ENCODE measurements around the gene CHST13.
A peak's percentile ranks its signal among the peaks of the same experiment; 100 is the strongest.

Gene CHST13

DNA sequence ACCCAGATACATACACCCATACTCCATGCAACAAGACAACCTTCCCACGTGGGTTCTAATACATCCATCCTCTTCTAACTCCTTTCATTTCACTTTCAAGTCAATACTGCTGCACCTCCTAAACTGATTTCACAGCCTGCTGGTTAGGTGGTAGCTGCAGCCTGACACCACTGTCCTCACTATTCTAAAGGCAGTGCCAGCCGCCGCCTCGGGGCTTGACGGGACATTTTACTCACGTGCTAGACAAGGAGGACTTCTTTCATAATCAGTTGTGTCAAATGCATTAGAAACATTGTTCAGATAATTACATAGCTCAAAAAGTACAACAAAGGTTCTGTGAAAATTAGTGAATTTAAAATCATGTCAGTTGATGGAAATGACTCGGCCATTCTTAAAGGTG, 12.7 kb upstream of the CHST13 start:
- peak in 1 of 3 experiments; percentile 6 for DNase-seq

DNA sequence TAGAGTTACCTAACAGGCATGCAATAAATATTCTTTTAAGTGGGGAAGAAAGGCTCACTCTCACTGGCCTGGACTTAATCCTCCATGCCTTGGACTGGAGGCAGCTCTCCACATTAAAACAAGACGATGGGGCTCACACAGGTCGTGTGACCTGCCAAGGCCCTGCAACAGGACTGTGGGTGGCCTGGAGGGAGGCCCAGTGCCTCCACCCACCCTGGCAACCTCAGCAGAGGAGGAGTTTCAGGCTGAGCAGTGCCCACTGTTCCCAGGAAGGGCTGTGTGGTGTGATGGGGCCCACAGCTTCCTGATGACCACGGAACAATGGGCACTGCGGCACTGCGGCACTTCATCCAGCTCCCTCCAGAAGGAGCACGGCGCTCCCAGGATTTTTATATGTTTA, 11.9 kb upstream of the CHST13 start:
- DNase-seq, result no peak

DNA sequence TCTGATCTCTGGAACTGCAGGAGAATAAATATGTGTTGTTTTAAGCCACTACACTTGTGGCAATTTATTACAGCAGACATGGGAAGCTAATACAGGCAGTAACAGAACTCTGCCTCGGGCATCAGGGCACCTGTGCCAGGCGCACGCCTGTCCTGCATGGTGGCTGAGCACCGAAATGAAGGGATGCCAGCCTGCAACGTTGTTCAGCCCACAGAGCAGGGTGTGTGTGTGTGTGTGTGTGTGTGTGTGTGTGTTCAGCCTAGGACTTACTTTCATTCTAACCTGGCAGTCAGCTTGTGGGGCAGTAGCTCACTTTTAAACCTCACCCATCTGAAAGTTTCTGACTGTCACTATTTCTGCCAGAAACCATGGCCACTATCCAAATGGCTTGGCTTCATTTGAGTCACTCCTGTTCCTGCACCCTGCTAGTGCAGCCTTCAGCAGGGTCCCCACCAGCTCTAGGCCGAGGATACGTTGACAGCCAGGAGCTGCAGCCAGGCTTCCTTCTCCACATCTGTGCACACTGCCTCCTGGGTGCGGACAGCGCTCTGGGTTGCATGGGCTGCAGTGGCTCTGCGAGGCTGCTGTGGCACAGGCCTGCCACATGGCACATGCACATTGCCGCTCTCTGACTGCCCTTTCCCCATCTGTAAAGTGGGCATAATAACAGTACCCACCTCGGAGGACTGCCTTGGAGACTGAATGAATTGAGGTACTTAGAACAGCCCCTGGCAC, 10.9 kb upstream of the CHST13 start:
- no peak for DNase-seq

DNA sequence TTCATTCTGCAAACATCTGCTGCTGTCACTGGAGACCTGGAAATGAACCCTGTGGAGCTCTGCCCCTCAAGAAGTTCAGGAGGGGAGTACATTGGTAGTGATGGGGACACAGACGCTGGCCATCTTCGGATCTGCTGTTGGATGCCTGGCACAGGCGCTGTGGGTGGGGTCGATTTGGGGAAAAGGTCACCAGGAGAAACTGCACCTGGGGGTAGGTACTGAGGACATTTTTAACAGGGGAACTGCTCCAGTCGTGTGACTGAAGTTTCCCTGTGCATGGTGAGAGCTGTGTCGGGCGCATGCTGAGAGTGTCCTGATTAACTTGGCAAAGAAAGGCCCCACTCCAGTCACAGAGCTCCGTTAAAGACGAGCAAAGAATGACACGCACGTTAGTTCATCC, 9.8 kb upstream of the CHST13 start:
- DNase-seq, result no peak

DNA sequence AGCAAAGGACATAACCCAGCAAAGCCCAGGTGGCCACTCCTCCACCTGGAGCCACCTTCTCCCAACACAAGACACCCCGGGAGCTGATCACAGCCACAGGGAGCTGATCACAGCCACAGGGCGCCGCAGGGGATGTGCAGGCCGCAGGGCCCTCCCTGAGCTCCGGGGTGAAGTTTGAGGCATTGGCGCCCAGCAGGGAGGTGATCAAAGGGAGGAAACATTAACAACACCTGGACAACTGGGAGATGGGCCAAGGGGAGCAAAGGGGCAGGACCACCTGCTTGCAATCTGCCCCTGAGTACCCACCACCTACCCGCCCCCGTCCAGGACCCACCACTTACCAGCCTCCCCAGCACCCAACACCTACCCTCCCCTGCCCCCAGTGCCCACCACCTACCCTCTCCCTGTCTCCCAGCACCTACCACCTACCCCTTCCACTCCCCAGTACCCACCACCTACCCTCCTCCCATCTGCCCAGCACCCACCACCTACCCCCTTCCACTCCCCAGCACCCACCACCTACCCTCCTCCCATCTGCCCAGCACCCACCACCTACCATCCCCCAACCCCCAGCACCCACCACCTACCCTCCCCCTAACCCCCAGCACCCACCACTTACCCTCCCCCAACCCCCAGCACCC, 8.8 kb upstream of the CHST13 start:
- peak in 2 of 3 experiments; percentile 30 to 56 for DNase-seq

DNA sequence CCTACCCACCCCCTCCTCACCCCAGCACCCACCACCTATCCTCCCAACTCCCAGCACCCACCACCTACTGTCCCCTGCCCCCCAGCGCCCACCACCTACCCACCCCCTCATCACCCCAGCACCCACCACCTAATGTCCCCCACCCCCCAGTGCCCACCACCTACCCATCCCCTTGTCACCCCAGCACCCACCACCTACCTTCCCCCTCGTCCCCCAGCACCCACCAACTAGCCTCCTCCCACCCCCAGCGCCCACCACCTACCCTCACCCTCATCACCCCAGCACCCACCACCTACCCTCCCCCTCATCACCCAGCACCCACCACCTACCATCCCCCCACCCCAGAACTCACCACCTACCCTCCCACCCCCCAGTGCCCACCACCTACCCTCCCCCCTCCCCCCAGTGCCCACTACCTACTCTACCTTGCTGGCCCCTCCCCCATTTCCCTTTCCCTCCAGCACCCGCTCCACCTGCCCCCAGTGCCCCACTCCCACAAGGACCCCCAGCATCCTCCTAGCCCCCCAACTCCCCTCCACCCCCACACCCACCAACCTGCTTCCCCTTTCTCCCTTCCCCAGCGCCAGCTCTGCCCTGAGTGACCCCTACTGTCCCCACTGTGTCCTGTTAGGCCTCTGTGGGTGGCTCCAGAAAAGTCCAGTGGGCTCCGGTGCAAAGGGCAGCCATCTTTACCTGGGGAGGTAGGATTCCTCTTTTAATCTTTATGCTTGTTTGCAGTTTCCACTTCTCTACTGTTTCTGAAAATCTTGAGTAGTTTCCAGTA, 7.6 kb upstream of the CHST13 start:
- DNase-seq, result no peak

DNA sequence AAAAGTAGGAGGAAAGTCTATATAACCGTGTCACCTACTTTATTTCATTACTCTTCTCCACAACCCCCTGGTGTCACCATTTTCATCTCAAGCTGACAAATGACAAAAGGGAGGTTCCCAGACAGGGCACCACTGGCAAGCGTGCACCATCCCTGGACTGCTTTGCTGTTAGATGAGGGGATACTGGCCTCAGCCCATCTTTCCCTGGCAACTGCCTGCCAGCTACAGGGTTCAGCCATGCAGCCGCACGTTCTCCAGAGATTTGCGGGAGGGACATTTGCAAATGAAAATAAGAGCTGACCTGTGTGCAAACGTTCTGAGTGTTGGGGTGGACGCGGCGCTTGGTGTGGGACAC, 7.0 kb upstream of the CHST13 start:
- DNase-seq, result no peak

DNA sequence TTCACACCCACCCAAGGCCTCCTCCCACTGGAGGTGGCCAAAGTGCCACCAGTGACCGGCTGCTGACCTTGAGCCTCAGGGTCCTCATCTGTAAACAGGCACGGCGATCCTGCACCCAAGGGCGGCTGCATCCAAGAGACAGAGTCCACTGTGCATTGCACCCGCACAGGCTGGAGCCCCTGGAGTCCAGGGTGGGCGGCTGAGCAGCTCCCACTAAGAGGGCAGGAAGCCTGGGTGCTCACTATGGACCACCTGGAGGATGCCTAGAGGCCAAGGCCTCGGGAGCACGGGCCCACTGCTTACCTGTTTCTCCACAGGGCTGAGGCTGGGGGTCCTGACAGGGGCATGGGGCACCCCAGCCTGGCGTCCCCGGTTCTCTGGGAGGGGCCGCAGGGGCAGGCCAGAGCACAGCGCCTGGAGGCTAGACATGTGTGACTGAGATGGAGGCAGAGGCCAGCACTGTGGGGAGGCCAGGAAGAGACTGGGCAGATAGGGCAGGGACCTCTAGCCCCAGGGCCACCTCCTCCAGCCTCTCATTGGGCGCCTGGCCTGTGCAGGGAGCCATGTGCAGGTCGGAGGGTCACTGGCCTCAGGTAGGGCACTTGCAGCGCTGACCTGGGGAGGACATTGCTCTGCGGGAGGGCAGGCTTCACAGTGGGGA, 6.5 kb upstream of the CHST13 start, which contains the start of gene UROC1:
TSS of gene UROC1 (minus strand) at position 483 of the 661 bp plus-strand sequence. CDS start at position 429, 54 bp downstream.
- DNase-seq, result no peak

DNA sequence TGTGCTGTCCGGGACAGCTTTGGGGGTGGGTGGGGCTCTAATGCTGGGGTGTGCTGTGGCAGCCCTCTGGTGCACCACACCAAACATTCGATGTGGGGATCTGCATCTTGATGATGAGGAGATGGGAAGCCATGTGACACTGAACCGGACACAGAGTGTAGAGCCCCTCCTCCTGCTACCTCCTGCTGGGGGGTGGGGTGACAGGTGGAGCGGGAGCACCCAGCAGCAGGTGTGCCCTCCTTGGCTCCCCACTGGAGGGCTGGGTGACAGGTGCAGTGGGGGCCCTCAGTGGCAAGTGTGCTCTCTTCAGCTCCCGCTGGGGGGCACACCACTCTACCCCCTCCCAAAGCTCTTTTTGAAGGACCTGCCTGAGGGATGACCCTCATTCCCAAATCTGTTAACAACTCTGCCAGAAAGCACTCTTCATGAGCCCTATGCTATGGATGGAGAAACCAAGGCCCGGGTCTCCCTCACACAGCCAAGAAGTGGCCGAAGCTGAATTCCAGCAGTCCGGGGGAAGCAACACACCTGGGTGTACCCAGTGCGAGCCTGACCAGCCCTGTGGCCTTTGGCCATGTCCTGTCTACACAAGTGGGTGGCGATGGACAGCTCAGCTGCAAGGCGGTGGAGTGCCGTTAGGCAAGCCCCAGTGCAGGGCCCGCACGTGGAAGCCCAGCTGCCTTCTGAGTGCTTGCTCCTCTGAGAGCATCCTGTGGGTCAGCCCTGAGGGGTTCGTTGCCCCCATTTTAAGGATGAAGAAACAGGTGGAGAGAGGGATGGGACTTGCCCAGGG, 5.8 kb upstream of the CHST13 start:
- DNase-seq, result peak in 1 of 3 experiments; percentile 24

DNA sequence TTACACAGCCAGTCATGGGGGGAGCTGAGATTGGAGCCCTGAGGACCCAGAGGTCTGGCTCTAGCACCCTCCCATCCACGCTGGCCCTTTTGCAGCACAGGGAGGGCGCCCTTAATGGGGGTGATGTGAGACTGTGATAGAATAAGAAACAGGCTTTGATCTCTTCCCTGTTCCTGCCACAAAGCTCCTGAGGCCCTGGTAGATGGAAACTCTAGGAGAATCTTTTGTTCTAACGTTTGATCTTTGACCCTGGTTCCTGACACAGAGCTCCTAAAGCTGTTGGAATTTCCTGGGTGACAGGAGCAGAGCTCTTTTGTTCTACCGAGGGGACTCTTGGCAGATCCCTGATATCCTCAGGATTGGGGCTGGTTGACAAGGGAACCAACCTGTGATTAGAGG, 5.2 kb upstream of the CHST13 start:
- no peak for DNase-seq

DNA sequence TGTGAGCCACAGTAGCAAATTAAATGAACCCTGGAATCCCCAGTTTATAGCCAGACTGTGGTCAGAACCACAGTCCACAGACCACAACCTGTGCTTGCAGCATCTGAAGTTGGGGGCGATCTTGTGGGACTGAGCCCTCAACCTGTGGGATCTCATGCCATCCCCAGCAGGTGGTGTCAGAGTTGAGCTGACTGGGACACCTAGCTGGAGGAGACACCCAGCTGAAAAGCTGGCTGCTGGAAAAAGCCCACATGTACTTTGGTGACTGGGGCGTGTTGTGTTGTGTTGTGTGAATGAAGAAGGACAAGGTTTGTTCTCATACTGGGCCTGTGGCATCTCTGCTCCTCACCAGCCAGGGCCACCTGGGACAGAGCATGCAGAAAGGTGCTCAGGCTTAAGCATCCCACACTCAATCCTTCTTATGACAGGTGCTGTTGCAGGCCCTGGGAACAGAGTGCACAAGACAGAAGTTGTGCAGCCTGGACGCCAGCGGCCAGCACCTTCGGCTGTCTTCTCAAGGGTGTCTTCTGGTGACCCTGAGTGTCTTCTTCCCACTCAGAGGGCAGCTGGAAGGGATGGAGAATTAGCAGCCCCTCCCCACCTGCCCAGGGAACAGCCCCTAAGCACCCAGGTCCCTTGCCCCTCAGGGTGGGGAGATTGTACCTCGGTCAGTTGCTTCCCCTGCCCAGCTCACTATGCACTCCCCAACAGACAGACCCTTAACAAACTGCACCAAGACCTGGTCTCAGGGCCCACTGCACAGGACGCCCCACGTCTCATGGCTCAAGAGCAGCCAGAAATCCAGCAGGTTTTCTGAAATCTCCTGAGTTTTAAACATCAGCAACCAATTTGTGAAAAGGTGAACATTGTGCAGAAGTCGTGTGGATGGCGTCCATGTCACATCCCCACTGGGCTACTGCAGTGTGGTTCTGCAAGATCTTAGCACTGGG, 4.2 kb upstream of the CHST13 start:
- DNase-seq, result no peak

DNA sequence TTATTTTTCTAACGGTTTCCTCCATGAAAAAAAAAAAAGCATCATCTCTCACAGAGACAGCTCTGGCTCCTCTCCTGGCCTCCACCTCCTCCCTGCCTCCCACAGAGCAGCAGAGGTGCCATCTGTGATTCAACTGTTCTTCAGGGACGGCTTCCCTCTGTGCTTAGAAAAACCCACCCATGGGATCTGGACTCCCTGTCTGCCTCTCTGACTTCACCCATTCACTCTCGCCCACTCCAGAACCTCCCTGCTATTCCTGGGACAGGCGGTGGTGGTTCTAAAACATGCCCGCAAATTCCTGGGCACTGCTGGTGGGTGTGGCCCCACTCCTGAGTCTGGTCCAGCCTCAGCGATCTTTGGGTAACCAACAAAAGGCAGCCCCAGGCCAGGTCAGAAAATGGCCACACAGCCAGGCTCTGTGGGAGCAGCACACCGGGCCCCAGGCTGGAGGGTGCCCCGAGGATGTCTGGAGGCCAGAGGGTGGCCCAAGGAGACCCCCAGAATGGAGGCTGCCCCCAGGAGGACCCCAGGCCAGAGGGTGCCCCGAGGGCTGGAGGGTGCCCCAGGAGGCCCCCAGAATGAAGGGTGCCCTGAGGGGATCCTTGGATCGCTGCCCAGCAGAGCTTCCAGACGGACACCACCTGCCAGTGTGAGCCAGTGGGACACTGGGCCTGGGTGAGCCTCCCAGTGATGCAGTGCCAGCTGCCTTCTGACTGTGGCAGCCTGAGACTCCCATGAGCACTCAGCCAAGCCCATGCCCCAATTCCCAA, 2.6 kb upstream of the CHST13 start:
- no peak for DNase-seq

DNA sequence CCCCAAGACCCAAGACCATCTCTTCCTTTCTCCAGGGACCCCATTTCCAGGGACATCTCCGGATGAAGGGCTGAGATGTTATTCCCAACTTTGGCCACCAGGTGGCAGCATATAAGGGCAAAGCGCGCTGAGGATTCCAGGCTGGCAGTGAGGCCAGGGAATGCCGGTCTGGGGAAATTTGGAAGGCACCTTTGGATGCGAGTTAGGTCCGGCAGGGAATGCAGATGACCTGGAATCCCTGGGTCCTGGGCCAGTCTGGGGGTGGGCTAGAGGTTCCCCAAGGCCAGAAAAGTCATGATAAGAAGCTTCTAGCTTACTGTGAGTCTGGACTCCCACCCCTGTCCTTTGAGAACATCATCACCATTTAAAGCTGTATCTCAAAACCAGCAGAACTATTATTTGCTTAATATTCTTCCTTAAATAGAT, 1.6 kb upstream of the CHST13 start:
- peak; percentile 48 to 75 (median 50) for DNase-seq

DNA sequence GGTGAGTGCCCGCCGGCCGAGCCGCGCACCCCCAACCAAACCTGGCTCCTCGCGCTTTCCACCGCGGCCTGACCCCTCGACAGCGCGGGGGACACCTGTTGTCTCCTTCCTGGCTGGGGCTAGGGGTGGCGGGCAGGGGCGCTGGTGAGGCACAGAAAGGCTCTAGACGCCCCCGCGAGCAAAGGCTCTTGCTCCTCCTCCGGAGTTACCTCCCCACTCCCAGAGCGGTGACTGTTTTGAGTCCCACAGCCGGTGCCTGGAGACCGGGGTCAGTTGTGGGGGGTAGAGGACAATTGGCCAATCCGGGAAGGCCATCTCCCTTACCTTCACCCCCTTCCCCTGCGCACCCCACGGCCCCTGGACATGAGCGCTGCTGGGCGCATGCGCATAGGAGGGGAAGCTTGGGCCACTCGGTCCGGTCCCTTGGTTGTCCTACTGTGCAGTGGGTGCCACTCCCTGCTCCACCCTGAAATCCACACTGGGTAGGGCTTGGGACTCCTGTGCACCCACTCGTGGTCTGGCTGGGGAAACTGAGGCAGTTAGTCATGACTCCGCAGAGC, 554 bp downstream of the CHST13 start:
- peak in 1 of 3 experiments; percentile 59 for DNase-seq

DNA sequence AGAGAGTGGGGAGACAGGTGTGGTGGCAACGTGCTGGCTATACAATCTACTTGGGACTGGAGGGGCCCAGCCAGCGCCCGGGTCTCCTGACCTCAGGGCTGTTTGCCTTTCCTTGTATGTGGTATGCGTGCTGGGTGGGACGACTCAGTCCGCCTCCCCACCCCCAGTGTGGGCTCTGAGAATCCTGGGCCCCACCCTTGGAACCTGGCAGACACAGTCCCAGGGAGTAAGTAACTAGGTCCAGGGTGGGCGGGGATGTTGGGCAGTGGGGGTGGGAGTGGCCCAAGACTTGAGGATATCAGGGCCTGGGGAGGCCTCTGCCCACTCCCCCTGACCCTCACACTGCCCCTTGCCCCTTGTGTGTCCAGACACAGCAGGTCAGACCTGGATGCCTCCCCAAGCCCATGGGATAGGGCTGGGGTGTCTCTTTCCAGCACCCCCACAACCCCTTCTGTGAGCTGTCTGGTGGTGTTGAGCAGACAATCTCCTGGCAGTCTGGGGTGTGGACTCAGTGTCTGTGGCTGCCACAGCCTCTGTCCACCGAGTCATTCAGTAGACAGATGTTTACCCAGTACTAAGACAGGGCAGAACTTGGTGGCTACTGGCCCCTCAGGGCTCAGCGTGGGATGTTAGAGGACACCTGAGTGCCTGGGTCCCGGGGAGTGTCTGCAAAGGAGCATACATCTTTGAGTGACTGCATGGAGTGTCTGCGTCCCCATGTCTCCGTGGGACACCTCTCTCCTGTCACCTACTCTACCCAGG, 1.3 kb downstream of the CHST13 start:
- no peak for DNase-seq

DNA sequence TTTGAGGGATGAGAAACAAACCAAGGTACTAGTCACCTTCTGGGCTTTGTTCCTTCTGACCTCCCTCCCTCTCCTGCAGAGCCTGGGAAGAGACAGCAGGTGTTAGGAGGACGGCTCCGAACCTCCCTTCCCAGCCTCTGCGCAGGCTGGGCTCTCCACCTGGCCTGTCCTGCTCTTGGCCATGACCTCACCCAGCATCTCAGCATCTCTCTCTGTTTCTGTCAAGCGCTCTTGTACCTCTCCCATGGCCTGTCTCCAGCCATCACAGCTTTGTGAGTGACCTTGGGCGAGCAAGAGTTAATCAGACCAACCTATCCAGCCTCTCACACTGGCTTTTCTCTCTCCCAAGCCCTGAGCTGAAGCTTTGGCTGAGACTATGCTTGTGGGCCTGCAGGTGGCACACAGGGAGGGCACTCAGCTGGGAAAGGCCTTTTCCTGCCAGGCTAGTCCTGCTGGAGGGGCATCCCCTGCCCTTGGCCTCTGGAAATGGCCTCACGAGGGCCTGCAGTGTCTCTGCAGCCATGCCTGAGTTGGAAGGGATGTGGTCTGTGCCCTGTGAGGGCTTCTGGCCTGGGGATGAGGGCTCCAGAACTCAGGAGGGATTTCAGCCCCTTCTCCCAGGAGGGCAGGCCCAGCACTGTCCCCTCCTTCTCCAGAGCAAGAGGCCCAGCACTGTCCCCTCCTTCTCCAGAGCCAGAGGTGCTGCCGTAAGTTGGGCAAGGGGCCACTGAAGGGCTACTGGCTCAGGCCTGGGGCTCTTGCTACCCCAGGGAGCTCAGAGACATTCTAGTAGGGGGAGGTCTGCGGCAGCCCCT, 2.1 kb downstream of the CHST13 start:
- DNase-seq, result no peak

DNA sequence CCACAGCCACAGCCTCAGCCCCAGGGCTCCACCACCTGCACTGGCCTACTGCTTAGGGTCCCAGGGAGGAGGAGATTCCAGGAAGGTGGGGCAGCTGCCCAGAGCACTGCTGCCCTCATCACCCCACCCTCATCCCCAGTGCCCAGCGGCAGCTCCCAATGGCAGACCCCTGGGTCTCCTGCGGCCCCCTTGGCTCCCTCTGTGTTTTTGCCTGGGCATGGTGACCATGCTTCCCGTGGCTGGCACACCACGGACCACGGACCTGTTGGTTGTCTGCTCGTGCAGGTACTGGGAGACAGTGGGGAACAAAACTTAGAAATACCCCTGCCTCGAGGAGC, 2.7 kb downstream of the CHST13 start:
- DNase-seq, result no peak

DNA sequence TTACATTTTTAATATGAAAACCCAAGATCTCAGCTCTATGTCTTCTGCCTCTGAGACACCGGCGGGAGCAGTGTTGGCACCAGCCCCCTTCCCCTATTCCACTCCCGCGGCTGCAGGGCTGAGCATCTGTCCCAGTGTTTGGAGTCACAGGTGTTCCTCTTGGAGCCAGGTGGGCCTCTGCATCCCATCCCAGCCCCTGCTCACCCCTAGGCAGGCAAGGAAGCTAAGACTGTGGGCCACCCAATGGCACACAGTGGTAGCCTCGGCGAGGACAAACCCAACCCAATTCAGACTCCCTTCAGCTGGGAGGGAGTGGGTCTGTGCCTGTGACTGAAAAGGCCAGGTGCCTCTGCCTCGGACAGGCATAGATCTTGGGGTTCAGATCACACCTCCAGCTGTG, 3.1 kb downstream of the CHST13 start:
- no peak for DNase-seq
